A673 (cell line): Measurements from ENCODE around the gene ULK1. TPM values are rescaled to one million over a fixed set of nuclear protein-coding genes. Genes with fewer than 3 reads are reported as not detected.

ENCODE experiments used
- BruUV-seq: library from RNA; stranded (reverse); fragments of 400-500 nt; replicated peaks from 2 replicates; lab custom pipeline; 2021; lab: Mats Ljungman, UMichigan
- CTCF ChIA-PET: fragments of 300-600 bp; sonication (Branson Sonifier 250); formaldehyde crosslinking; loops from one replicate; lab custom pipeline; 2022; ENCODE audit warnings: antibody characterized with exemption; lab: Charles Lee
- POLR2A ChIA-PET: fragments of 300-600 bp; sonication (Branson Sonifier 250); formaldehyde crosslinking; loops from one replicate; lab custom pipeline; 2022; ENCODE audit warnings: antibody characterized with exemption; ENCODE audit not compliant: low non-redundant PET; lab: Charles Lee
- DNase-seq: peaks from one replicate; pipeline ENCODE4 v3.0.0-alpha.2; 2015; ENCODE audit warnings: low spot score
- H3K27ac ChIP-seq: fragments of 200-600 bp; sonication (generic); 2 replicates; pipeline ENCODE4 v1.5.1; 2016; ENCODE audit warnings: mixed run types, low read depth, mild to moderate bottlenecking, mixed read lengths, antibody characterized with exemption, low read length; ENCODE audit not compliant: poor library complexity, severe bottlenecking
- H3K27me3 ChIP-seq: fragments of 200-600 bp; sonication (generic); replicated peaks from 2 replicates; pipeline ENCODE4 v1.6.1; 2017; ENCODE audit warnings: mixed run types, low read depth, mild to moderate bottlenecking, mixed read lengths, antibody characterized with exemption, low read length; ENCODE audit not compliant: insufficient read depth, poor library complexity
- H3K36me3 ChIP-seq: fragments of 200-600 bp; sonication (generic); 2 replicates; pipeline ENCODE4 v1.6.1; 2016; ENCODE audit warnings: mixed run types, mild to moderate bottlenecking, mixed read lengths, antibody characterized with exemption, low read length; ENCODE audit not compliant: insufficient read depth, poor library complexity, severe bottlenecking
- H3K4me1 ChIP-seq: fragments of 200-600 bp; sonication (generic); 2 replicates; pipeline ENCODE4 v1.6.1; 2017; ENCODE audit warnings: mixed run types, mild to moderate bottlenecking, mixed read lengths, antibody characterized with exemption, low read length; ENCODE audit not compliant: insufficient read depth, poor library complexity, severe bottlenecking
- H3K4me3 ChIP-seq: fragments of 200-600 bp; sonication (generic); 2 replicates; pipeline ENCODE4 v1.5.1; 2016; ENCODE audit warnings: low read depth, mixed run types, mild to moderate bottlenecking, mixed read lengths, low read length; ENCODE audit not compliant: poor library complexity, severe bottlenecking
- H3K9me3 ChIP-seq: fragments of 200-600 bp; sonication (generic); 2 replicates; pipeline ENCODE4 v1.6.1; 2016; ENCODE audit warnings: mixed run types, low read depth, mild to moderate bottlenecking, mixed read lengths, antibody characterized with exemption, low read length; ENCODE audit not compliant: poor library complexity, severe bottlenecking
- CTCF ChIP-seq: fragments of 300-800, 200-600 bp; sonication (generic); conservative IDR thresholded peaks from 2 replicates; pipeline ENCODE4 v1.5.1; 2017; ENCODE audit warnings: low read depth, mild to moderate bottlenecking, antibody characterized with exemption, low read length, moderate library complexity, mixed read lengths
- EZH2 ChIP-seq: fragments of 200-600 bp; sonication (generic); IDR thresholded peaks from 2 replicates; pipeline ENCODE4 v1.6.1; 2017; ENCODE audit warnings: borderline replicate concordance, low read depth, mild to moderate bottlenecking, mixed read lengths, antibody characterized with exemption, low read length; ENCODE audit not compliant: poor library complexity, severe bottlenecking
- intact Hi-C: fragments of 100-400 bp; cut with micrococcal nuclease; formaldehyde crosslinking; loops from one replicate; pipeline ENCODE4 v1.10.0; 2022; ENCODE audit not compliant: unreplicated experiment
- total RNA-seq: library from RNA; stranded (reverse); gene quantifications from 2 replicates; pipeline ENCODE4 v1.2.3, GENCODE V29; 2021

ULK1 gene
- total RNA-seq, 1 experiment from 2014 or later = 57.3 TPM

- Histone ChIP-seq H3K4me1 (no peaks in the 10 kb centered on the region), H3K9me3 (no peaks in the 10 kb centered on the region), H3K36me3 (peaks cover 44% of the 10 kb centered on the region), H3K4me3 (no peak overlapping the region), H3K27ac (no peak overlapping the region), H3K27me3 (no peaks in the 10 kb centered on the region)
- TF ChIP-seq EZH2 (no peak), CTCF (no peak)
- intact Hi-C loops = no loop called here
- POLR2A ChIA-PET = no interaction called here
- BruUV-seq = no TSS peak
- no peak for DNase-seq
- CTCF ChIA-PET = no interaction called here
Observed at GRCh38 chr12:131943876-131944275, 49.5 kb downstream of the ULK1 start.

GRCh38 chr12:131944601-131945251, 50.3 kb downstream of the ULK1 start:
- Histone ChIP-seq H3K4me3 (no peak overlapping the region), H3K4me1 (no peaks in the 10 kb centered on the region), H3K27ac (no peak overlapping the region), H3K27me3 (no peaks in the 10 kb centered on the region), H3K9me3 (no peaks in the 10 kb centered on the region), H3K36me3 (peaks cover 37% of the 10 kb centered on the region)
- ChIA-PET POLR2A (no interaction called here), CTCF (no interaction called here)
- TF ChIP-seq EZH2 (no peak), CTCF (no peak)
- intact Hi-C loops = no loop called here
- no TSS peak for BruUV-seq
- DNase-seq = no peak

GRCh38 chr12:131946757-131947156, 52.3 kb downstream of the ULK1 start:
- Histone ChIP-seq H3K4me1 (no peaks in the 10 kb centered on the region), H3K27ac (no peak overlapping the region), H3K27me3 (no peaks in the 10 kb centered on the region), H3K36me3 (peaks cover 21% of the 10 kb centered on the region), H3K9me3 (no peaks in the 10 kb centered on the region), H3K4me3 (no peak overlapping the region)
- TF ChIP-seq CTCF (no peak), EZH2 (no peak)
- POLR2A ChIA-PET = no interaction called here
- BruUV-seq = no TSS peak
- intact Hi-C loops = no loop called here
- DNase-seq = no peak
- CTCF ChIA-PET = no interaction called here
